Neural progenitor cell (in vitro differentiated cells): Measurements from ENCODE around the gene IRF9.

ENCODE experiments used
- CTCF ChIP-seq: fragments of 200-600 bp; sonication (generic); IDR thresholded peaks from 2 replicates; pipeline ENCODE4 v1.5.1; 2017; ENCODE audit warnings: antibody characterized with exemption, mild to moderate bottlenecking
- EZH2phosphoT487 ChIP-seq: fragments of 200-600 bp; sonication (generic); IDR thresholded peaks from 2 replicates; pipeline ENCODE4 v1.6.1; 2017; ENCODE audit warnings: antibody characterized with exemption

- TF ChIP-seq CTCF = no peak
- no peak for TF ChIP-seq EZH2phosphoT487
These were observed 24.0 kb downstream of the IRF9 start for GRCh38 chr14:24185026-24185425.
